HG03460 (cell line): ENCODE results near the gene NKX1-2.
"Not testable (repeated sequence)": the region's sequence is repeated elsewhere in the genome, so short reads cannot be mapped to it uniquely, and the experiment has no call there.

Experiments used
- ATAC-seq: cut with Tn5 transposase; IDR thresholded peaks from one replicate; pipeline ENCODE4 v1.9.1; 2021; ENCODE audit not compliant: unreplicated experiment

Gene NKX1-2

DNA sequence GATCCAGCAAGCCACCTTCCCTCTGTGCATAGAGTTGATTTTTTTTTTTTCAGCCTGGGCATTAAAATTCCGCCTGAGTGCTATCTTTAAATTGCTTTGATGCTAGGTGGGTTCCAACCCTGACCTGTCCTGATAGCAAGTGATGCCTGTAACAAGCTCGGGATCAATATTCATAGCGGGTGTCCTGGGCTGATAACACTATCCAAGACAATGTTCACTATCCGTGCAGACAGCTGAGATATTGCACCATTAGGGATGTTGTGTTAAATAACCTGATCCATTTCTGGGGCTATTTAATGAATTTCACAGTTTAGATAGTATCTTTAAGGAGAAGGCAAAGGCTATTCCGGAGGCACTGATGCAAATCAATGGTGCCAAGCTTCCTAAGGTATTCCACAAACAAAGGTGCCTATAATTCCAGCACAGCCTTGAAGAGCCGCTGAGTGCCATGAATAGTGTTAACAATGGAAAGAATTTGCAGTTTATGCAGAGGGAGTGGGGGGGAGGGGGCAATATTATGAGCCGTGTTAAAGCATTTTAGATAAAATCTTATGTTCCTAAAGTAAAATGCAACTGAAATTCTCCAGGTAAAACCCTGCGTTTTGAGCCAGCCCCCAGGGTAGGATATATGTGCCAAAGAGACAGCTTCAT, 4.2 kb upstream of the NKX1-2 start:
- no peak for ATAC-seq

DNA sequence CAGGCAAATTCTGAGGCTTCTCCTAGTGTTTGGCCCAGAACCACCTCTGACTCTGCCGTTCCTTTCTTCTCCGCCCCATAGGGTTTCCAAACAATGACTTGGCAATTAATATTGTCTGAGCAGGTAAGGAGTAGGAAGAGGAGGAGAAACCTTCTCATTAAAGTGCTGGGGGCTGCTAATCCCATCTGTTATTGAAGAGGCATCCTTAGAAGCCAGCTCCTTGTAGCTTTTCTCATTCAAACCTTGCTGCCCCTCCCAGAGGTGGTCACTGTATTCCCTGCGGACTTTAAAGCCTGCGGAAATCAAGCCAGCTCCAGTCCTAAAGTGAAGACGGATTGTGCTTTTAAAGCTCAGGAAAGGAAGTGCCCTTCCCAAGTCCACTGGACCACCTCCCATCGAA, 1.4 kb upstream of the NKX1-2 start:
- no peak for ATAC-seq

DNA sequence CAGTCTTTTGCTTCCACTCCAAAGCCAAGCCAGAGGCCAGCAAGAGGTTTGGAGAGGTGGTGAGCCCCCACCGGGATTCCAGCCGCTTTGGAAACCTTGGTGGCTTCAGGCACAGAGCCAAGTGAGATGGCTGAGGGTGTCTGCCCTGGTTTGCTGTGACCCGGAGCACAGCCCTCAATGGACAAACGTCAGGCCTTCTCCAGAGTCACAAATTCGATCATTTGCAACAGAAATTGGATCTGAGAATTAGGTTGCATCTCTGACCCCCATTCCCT, 885 bp upstream of the NKX1-2 start:
- ATAC-seq, result no peak

DNA sequence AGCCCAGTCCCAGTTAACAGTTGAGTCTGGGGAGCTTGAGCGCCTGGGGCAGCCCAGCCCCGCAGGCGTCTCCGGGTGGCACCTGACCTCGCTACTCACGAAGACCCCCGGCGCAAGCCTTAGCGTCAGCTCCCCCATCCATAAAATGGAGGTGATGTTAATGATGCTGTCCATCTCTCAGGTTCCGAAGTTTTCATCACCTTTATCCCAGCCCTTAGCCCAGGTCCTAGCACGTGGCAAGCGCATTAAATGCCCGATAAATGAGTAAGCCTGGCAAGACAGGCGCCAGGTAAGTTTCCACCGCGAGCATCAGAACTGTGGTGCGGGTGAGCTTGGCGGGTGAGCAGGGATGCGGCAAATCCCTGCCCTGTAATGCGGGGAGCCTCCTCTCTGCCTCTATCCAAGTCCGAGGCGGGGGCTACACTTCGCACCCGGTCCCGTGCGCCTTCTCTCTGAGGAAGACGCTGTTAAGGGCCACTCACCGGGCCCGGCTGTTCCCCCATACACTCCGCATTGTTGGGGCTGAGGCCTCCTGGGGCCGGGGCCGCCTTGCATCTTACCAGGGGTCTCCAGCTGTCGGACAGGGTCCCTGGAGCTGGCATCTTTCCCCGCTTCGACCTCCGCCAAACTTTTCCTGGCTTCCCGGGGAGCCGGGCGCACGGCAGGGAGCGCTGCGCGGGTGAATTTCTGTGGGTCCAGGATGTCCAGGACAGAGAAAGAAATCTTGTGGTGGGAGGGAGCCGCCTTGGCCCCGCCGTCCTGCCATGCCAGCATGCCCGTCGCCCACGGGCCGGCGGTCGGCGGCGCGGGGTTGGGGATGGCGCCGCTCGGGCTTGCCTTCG, 444 bp downstream of the NKX1-2 start:
- ATAC-seq, result no peak

DNA sequence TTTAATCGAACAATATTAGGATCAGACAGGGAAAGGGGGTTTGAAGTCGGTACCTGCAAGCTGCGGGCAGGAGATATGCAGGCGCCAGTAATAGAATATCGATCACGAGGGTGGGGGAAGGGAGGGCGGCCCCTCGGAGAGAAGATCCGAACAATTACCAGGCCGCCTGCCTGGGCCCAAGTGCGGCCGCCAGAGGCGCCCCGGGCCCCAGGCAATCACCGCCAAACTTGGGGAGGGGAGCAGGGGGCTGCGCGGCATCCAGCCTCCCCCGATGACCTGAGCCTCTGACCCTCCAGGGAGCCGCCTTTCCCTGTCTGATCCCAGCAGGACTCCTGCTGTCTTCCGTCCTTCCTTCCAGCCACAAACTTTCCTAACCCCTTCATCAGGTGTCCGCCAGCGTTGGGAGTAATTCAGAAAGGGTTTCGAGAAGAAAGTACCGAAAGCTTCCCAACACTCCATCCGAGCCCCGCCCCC, 1.1 kb downstream of the NKX1-2 start:
- no peak for ATAC-seq

DNA sequence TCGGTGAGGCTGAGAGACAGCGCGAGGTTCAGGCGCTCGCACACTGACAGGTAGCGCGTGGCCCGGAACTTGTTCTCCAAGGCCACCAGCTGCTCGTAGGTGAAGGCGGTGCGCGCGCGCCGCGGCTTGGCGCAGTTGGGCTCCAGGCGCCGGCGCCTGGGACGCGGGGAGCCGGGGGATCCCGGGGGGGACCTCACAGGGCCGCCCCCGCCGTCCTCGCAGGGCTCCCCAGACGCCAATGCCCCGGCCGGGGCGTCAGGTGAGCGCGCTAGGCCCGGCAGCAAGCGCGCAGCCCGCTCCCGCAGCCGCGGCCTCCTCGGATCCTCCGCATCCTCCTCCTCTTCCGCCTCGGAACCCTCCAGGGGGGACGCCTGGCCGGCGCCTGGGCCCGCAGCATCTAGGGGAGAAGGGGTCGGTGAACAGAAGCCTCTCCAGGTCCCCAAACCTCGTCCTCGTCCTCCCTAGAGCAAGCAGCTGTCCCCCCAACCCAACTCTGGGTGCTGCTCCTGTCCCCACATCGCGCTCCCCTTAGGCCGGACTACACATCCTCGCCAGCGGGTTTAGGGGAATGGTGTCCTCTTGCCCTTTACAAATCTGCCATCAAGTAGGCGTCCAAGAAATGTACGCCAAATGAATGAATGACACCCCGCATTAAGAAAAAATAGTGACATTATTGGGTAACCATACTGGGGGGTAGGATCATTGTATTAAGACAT, 1.9 kb downstream of the NKX1-2 start:
- no peak for ATAC-seq

DNA sequence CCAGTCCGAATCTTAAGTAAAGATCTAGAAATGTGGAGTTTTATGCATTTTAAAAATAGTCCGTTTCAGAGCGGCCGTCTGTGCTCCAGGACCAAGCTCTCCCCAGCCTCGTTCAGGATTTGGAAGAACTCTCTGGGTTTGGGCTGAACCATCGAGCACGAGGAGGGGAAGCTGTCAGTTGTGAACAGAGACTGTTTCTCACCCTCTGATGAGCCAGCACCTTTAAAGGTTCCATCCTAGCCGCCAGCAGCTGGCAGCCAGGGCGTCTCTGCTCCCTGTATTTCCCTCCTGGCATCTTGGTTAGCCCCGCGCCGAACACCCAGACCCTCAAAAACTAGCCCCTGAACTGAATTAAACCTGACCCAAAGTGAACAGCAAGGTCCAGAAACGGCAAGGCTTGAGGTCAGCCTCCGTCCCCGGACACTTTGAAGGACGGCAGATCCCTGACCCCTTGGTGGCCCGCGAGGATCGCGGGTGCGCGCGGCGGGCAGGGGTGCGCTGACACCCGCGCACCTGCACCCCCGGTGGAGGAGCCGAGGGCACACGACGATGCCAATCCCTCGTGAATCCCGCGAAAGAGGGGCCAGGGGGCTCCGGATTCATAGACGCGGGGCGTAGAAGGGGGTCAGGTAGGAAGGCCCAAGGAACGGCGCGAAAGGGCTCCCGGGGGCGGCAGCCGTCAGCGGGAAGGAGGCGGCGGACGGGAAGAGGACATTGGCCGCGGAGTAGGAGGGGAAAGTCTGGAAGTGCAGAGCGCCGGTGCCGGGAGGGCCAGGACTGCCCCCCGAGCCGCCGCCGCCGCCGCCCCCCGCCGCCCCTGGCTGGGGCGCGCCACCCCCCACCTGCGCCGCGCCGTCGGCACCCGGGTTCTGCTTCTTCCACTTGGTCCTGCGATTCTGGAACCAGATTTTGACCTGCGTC, 2.7 kb downstream of the NKX1-2 start:
- ATAC-seq, result no peak

DNA sequence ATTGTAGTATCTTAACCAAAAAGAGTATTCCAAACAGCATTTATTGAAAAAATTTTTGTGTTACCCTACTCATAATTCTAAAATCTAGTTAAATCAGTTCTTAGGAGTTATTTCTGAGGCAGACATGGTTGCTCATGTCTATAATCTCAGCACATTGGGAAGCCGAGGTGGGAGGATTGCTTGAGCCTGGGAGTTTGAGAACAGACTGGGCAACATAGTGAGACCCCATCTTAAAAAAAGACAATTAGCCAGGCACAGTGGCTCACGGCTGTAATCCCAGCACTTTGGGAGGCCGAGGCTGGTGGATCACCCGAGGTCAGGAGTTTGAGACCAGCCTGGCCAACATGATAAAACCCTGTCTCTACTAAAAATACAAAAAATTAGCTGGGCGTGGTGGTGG, 8.1 kb downstream of the NKX1-2 start:
- not testable (repeated sequence) for ATAC-seq

DNA sequence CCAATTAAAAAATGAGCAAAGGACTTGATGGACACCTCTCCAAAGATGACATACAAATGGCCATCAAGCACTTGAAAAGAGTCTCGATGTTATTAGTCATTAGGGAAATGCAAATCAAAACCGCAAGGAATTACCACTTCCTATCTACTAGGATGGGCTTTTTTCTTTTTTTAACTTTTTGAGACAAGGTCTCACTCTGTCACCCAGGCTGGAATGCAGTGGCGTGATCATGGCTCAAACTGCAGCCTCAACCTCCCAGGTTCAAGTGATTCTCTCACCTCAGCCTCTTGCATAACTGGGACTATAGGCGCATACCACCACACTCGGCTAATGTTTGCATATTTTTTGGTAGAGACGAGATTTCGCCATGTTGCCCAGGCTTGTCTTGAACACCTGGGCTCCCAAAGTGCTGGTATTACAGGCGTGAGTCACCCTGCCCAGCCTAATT, 13.6 kb downstream of the NKX1-2 start:
- peak; percentile 85 for ATAC-seq

DNA sequence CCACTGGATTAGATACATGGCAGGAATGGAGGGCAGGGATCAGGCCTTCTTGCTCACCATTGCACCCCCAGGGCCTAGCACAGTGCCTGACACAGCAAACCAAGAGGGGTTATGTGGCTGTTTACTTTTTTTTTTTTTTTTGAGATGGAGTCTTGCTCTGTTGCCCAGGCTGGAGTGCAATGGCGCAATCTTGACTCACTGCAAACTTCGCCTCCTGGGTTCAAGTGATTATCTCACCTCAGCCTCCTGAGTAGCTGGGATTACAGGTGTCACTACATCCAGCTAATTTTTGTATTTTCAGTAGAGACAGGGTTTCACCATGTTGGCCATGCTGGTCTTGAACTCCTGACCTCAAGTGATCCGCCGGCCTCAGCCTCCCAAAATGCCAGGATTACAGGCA, 14.2 kb downstream of the NKX1-2 start:
- ATAC-seq, result not testable (repeated sequence)

DNA sequence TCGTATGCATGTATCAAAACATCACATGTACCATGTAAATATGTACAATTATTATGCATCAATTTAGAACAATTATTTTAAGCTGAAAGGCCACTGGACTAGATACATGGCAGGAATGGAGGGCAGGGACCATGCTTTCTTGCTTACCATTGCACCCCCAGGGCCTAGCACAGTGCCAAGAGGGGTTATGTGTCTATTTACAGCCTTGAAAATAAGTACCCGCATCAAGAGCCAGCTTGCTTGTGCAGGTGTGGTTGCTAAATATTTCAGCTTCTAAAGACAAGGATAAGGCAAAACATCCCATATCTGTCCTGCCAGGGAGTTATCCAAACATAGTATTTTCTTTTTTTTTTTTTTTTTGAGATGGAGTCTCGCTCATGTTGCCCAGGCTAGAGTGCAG, 16.4 kb downstream of the NKX1-2 start:
- ATAC-seq, result no peak

DNA sequence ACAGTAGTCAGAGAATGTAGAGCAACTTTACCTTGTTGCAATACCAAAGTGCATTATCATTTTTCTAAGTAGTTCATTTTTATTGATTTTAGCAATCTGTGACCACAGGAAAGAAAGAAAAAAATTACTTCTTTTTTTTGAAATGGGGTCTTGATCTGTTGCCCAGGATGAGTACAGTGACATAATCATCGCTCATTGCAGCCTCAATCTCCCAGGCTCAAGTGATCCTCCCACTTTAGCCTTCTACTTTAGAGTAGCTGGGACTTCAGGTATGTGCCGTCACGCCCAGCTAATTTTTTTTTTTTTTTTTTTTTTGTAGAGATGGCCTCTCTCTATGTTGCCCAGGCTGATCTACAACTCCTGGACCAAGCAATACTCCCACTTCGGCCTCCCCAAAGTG, 19.8 kb downstream of the NKX1-2 start:
- ATAC-seq, result no peak

DNA sequence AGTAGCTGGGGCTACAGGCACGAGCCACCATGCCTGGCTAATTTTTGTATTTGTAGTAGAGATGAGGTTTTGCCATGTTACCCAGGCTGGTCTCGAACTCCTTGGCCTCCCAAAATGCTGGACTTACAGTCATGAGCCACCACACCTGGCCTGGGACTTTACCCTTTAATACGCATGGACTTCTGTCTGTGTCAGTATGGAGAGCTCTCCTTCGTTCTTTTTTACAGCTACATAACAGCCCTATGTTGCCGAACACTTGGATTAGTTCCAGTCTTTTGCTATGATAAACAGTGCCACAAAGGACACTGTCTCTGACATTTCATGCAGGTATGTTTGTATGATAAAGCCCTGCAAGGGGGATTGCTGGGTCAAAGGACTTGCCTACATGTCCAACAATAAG, 20.3 kb downstream of the NKX1-2 start:
- no peak for ATAC-seq

DNA sequence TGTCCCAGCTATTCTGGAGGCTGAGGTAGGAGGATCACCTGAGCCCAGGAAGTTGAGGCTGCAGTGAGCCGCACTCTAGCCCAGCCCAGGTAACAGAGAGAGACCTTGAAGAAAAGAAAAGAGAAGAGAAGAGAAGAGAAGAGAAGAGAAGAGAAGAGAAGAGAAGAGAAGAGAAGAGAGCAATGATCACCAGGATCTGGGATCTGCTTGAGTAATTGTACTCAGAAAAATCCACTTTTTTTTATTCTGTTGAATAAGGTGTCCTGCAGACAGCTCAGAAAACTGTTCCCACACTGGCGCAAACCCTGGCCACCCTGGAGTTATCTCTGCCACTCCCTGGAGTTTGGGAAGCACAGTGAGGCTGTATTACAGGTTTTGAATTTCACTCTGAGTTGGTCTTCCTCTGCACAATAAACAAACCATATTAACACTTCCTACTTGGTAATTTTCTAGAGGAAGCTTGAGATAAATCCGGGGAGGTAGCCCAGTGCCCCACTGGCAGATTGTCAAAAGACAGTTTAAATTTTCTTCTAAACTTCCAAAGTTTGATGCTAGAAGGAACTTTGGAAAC, 21.5 kb downstream of the NKX1-2 start:
- ATAC-seq, result no peak

DNA sequence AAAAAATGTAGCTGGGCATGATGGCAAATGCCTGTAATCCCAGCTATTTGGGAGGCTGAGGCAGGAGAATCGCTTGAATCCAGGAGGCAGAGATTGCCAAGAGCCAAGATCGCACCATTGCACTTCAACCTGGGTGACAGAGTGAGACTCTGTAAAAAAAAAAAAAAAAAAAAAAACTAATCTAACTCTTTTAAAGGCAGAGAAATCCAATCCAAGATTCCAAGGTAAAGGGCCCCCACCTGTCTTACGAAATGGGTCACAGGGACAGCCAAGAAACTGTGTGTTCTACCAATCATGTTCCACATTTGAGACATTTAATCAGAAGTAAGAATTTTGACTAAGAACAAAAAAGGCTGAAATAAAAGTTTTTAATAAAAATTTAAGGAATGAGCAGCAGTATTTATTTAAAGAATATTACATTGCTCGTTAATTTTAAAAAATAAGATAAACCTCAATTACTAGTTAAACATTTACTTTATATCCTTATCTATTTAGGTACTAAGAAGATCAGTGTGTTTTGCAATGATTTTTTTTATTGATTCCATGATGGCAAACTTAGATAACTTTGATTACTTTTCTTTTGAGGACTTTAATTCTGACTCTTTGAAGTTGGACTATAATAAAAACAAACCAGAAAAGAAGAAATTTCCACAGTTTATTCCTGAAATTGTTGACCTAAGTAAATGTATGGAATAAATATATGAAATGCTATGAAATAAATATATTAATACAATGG, 24.4 kb downstream of the NKX1-2 start:
- ATAC-seq, result no peak

DNA sequence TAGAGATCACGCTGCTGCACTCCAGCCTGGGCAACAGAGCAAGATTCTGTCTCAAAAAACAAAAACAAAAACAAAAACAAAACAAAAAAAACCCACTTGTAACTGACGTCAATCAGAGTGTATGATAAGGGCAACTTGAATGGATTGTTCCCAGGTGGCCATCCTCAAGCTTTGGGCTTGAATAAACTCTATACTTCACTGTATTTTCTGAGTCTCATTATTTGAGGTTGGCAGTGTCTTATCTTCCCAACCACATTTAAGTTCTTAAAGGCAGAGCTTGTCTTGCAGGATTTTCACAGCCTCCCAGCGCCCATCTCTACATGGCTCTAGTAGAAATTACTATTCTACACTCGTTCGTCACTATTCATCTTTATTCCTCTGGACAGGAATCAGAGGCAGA, 26.0 kb downstream of the NKX1-2 start:
- no peak for ATAC-seq

DNA sequence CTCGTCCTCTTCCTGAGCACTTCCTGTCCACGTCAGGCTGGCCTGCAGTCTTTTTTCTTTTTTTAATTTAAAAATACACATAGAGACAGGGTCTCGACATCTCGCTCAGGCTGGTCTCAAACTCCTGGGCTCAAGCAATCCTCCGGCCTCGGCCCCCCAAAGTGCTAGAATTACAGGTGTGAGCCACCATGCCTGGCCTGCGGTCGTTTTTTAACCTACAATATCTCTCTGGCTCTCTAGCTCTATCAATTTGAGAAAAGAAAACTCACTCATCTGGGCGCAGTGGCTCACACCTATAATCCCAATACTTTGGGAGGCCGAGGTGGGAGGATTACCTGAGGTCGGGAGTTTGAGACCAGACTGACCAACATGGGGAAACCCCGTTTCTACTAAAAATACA, 27.1 kb downstream of the NKX1-2 start:
- ATAC-seq, result no peak

DNA sequence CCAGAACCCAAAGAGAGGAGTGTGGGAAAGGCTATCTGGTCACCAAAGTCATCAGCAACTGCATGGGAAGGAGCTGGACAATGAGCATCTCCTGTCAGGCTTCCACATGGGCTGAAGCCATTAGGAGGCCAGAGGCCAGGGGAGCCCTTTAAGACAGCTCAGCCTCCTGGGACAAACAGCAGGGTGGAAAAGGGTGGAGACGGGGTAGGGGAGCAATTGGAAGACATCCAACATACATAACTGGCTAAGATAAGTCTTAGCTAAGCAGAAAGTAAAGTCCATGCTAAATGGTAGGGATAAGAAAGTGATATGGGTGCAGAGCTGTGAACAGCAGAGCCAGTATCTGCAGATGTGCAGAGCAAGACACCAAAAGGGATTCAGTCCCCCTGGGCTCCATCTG, 29.6 kb downstream of the NKX1-2 start:
- ATAC-seq, result no peak

DNA sequence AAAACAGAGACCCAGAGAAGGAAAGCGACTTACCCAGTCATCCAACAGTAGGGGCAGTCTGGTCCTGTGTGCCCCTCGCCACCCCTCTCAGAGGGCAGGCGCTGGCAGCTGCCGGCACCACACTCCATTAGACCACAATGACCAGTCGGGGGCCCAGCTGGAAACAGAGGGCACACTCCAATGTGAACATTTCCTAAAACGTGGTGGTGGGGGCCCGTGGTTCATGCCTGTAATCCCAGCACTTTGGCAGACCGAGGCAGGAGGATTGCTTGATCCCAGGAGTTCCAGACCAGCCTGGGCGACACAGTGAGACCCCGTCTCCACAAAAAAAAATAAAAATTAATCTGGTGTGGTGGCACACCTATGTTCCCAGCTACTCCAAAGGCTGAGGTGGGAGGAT, 30.2 kb downstream of the NKX1-2 start:
- no peak for ATAC-seq
